PC-9 (cell line): Measurements from ENCODE around the gene HPRT1. TPM values are rescaled to one million over a fixed set of nuclear protein-coding genes. Genes with fewer than 3 reads are reported as not detected.

ENCODE experiments used
- BruUV-seq: library from RNA; stranded (reverse); fragments of 400-500 nt; replicated peaks from 2 replicates; lab custom pipeline; 2021; lab: Mats Ljungman, UMichigan
- CTCF ChIA-PET: fragments of 300-600 bp; sonication (Branson Sonifier 250); formaldehyde crosslinking; loops from one replicate; lab custom pipeline; 2022; ENCODE audit warnings: antibody characterized with exemption; lab: Charles Lee
- POLR2A ChIA-PET: fragments of 300-600 bp; sonication (Branson Sonifier 250); formaldehyde crosslinking; loops from one replicate; lab custom pipeline; 2022; ENCODE audit warnings: antibody characterized with exemption; ENCODE audit not compliant: unreplicated experiment; lab: Charles Lee
- DNase-seq, 2 experiments: peaks; one replicate each; pipeline versions ENCODE4 v3.0.0 to v3.0.0-alpha.2; 2015 to 2022; ENCODE audit warnings: mixed read lengths in 1 of 2
- H2AFZ ChIP-seq: fragments of 200-600 bp; sonication (generic); 2 replicates; pipeline ENCODE4 v1.8.1; 2017; ENCODE audit warnings: antibody characterized with exemption
- H3F3A ChIP-seq: fragments of 200-600 bp; sonication (generic); 2 replicates; pipeline ENCODE4 v1.8.1; 2017; ENCODE audit warnings: antibody characterized with exemption, mild to moderate bottlenecking, low read depth; ENCODE audit not compliant: insufficient read depth
- H3K27ac ChIP-seq: fragments of 200-600 bp; sonication (generic); 2 replicates; pipeline ENCODE4 v1.6.1; 2016; ENCODE audit warnings: mixed run types
- H3K27me3 ChIP-seq: fragments of 200-600 bp; sonication (generic); 2 replicates; pipeline ENCODE4 v1.6.1; 2016; ENCODE audit warnings: low read depth, mixed run types; ENCODE audit not compliant: insufficient read depth
- H3K36me3 ChIP-seq: fragments of 200-600 bp; sonication (generic); 2 replicates; pipeline ENCODE4 v1.6.1; 2016; ENCODE audit warnings: low read depth, mixed run types
- H3K4me1 ChIP-seq: fragments of 200-600 bp; sonication (generic); replicated peaks from 2 replicates; pipeline ENCODE4 v1.6.1; 2016; ENCODE audit warnings: mixed run types; ENCODE audit not compliant: insufficient read depth
- H3K4me2 ChIP-seq: fragments of 200-600 bp; sonication (generic); 2 replicates; pipeline ENCODE4 v1.6.1; 2017; ENCODE audit warnings: mixed run types
- H3K4me3 ChIP-seq: fragments of 200-600 bp; sonication (generic); 2 replicates; pipeline ENCODE4 v1.6.1; 2016; ENCODE audit warnings: mixed run types
- H3K79me2 ChIP-seq: fragments of 200-600 bp; sonication (generic); 2 replicates; pipeline ENCODE4 v1.6.1; 2017; ENCODE audit warnings: low read depth, mixed run types
- H3K9me2 ChIP-seq: fragments of 200-600 bp; sonication (generic); 2 replicates; pipeline ENCODE4 v1.8.1; 2017; ENCODE audit warnings: mild to moderate bottlenecking; ENCODE audit not compliant: insufficient read depth
- H3K9me3 ChIP-seq: fragments of 200-600 bp; sonication (generic); 2 replicates; pipeline ENCODE4 v1.8.1; 2016; ENCODE audit warnings: low read depth; ENCODE audit not compliant: insufficient read depth
- H4K20me1 ChIP-seq: fragments of 200-600 bp; sonication (generic); 2 replicates; pipeline ENCODE4 v1.8.1; 2017; ENCODE audit not compliant: insufficient read depth
- EZH2 ChIP-seq: fragments of 200-600 bp; sonication (generic); IDR thresholded peaks from 2 replicates; pipeline ENCODE4 v1.8.0; 2017; ENCODE audit warnings: antibody characterized with exemption, low read depth
- intact Hi-C: fragments of 100-400 bp; cut with micrococcal nuclease; formaldehyde crosslinking; loops from one replicate; pipeline ENCODE4 v1.10.0; 2022; ENCODE audit not compliant: unreplicated experiment
- microRNA-seq: library from miRNA; unstranded; fragments of <30 nt; microRNA quantifications from one replicate; pipeline ENCODE4 v1.2.0, GENCODE V29; 2021; ENCODE audit warnings: borderline number of aligned reads, borderline replicate concordance
- total RNA-seq: library from RNA; stranded (reverse); gene quantifications from 2 replicates; pipeline ENCODE4 v1.2.3, GENCODE V29; 2021
- TF ChIP-seq, protein P1 (sequence below): fragments of 200-600 bp; sonication (generic); conservative IDR thresholded peaks from 2 replicates; pipeline ENCODE4 v1.6.1; 2017; ENCODE audit warnings: mixed run types, antibody characterized with exemption, mild to moderate bottlenecking, moderate library complexity

The HPRT1 gene
- total RNA-seq, 1 experiment from 2014 or later: 61.7 TPM

DNA sequence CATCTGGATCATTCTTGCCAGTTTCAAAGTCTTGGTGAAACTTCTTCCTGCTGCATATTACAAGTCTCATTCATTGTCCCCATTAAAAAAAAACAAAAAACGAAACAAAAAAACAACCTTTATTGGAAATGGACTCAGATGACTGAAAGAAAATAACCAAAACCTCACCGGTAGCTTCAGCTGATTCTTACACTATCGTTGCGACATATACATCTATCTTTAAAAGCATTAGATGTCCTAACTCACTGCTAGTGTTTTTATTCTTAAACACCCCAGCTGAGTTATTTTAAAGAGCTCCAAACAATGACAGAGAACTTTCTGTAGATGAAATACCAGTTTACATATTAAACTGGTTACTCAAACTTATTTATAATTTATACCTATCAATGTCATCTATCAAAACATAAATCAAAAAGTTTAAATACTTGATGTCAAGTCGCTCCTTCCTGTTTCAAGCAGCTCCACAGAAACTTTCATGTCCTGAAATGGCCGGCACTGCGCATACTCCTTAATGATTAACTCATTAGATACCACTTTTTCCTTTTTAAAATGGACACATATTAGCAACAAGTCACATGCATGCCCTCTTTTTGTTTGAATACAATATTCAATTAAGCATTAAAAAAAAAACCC lies 87.2 kb downstream of the HPRT1 start:
- Histone ChIP-seq H4K20me1 (no peaks in the 10 kb centered on the region), H3K36me3 (0 out of 2 replicates have a peak, but pooled peaks cover 12% of the 10 kb centered on the region), H3K9me2 (no peaks in the 10 kb centered on the region), H3K79me2 (peaks cover 20% of the 10 kb centered on the region), H3K4me3 (peak overlapping the region; percentile 79; the same call in 1 of the 2 replicates), H3K4me1 (peaks cover 45% of the 10 kb centered on the region), H3F3A (peaks cover 46% of the 10 kb centered on the region), H3K27me3 (no peaks in the 10 kb centered on the region), H3K4me2 (peak overlapping the region; percentile 82), H3K27ac (0 out of 2 replicates have a peak overlapping the region, but pooled peaks have one; percentile 77), H2AFZ (no peak overlapping the region), H3K9me3 (no peaks in the 10 kb centered on the region)
- DNase-seq: no peak
- ChIA-PET CTCF (no interaction called here), POLR2A (no interaction called here)
- no TSS peak for BruUV-seq
- TF ChIP-seq, protein P1, sequence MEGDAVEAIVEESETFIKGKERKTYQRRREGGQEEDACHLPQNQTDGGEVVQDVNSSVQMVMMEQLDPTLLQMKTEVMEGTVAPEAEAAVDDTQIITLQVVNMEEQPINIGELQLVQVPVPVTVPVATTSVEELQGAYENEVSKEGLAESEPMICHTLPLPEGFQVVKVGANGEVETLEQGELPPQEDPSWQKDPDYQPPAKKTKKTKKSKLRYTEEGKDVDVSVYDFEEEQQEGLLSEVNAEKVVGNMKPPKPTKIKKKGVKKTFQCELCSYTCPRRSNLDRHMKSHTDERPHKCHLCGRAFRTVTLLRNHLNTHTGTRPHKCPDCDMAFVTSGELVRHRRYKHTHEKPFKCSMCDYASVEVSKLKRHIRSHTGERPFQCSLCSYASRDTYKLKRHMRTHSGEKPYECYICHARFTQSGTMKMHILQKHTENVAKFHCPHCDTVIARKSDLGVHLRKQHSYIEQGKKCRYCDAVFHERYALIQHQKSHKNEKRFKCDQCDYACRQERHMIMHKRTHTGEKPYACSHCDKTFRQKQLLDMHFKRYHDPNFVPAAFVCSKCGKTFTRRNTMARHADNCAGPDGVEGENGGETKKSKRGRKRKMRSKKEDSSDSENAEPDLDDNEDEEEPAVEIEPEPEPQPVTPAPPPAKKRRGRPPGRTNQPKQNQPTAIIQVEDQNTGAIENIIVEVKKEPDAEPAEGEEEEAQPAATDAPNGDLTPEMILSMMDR: no peak
- TF ChIP-seq EZH2: no peak
- intact Hi-C loops: no loop called here

DNA sequence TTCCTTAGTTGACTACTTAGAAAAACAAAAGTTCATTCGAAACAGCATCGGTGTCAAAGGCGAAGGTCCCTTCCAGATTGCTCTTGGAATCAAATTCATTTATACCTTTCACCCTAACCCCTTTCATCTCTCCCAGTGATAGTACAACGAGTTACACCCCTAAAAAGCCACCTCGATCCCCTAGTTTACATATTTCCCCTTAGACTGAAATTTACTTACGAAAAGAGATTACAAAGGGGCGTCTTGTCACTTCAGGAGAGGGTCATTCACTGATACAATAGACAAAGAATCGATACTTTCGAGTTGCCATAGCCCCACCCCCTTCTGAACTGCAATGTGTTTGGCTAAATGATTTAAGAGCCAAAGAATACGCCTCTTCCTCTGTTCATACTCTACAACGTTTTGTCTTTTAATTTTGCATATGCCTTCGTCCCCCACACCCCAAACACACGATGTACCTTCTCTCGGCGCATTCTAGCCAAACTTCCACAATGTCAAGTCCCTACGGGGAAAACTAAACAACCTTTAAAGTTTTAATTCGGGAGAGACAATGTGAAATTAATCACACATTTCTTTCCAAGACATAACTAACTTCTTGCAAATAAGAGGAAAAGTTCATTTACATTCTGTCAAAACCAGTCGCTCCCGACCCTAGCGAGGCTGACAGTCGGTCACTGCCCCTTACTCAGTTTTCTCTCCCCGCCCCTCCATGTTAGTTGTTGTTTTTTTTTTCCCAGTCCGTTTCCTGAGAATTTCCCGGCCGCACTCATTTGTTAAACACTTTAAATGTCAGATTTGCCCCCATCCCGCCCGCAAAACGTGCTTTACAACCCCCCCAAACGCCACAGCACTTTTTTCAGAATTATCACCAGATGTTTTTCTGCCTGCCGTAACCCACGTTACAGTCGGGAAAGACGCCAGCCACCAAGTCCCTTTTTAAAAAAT lies 88.6 kb downstream of the HPRT1 start:
- Histone ChIP-seq H3K79me2 (peaks cover 20% of the 10 kb centered on the region), H3K4me2 (peak overlapping the region; percentile 82), H3K4me1 (peaks cover 36% of the 10 kb centered on the region), H3K27me3 (no peaks in the 10 kb centered on the region), H3K9me2 (no peaks in the 10 kb centered on the region), H3F3A (peaks cover 36% of the 10 kb centered on the region), H2AFZ (peak overlapping the region; percentile 89), H3K27ac (peak overlapping the region; percentile 77), H3K4me3 (peak overlapping the region; percentile 79), H3K9me3 (no peaks in the 10 kb centered on the region), H3K36me3 (0 out of 2 replicates have a peak, but pooled peaks cover 6% of the 10 kb centered on the region), H4K20me1 (no peaks in the 10 kb centered on the region)
- no peak for TF ChIP-seq EZH2
- TF ChIP-seq, protein P1: no peak
- ChIA-PET CTCF (no interaction called here), POLR2A (no interaction called here)
- DNase-seq: peak in 1 of 2 experiments; percentile 43
- BruUV-seq: no TSS peak
- intact Hi-C loops: no loop called here

Small RNA genes lying within 50 kb of the gene (microRNA-seq; reads per million reads assigned to microRNA genes)
- gene MIR424: 11,686 reads per million, percentile 92 among the genes with 10 or more reads in this experiment
- 6.7 reads per million, percentile 4 among the genes with 10 or more reads in this experiment for gene MIR450A1
- gene MIR450A2: 6.7 reads per million, percentile 4 among the genes with 10 or more reads in this experiment
- 8.8 reads per million, percentile 13 among the genes with 10 or more reads in this experiment for gene MIR450B
- gene MIR503: 545 reads per million, percentile 69 among the genes with 10 or more reads in this experiment
- gene MIR542: 97.6 reads per million, percentile 50 among the genes with 10 or more reads in this experiment

Other genes with a start within 250 kb of the HPRT1 start
- 0.23 and 0.48 TPM in 2 replicates for gene CCDC160, start 223.0 kb upstream of the HPRT1 start, total RNA-seq
- 32.8 and 51.3 TPM in 2 replicates for gene PHF6, start 86.9 kb upstream of the HPRT1 start, total RNA-seq
- 0.58 and 2.1 TPM in 2 replicates for gene PLAC1, start 198.3 kb downstream of the HPRT1 start, total RNA-seq